HG03432 (cell line): ENCODE measurements around the gene USP12.
A peak's percentile ranks its signal among the peaks of the same experiment; 100 is the strongest.
"Not testable (repeated sequence)": the region's sequence is repeated elsewhere in the genome, so short reads cannot be mapped to it uniquely, and the experiment has no call there.

Source experiments
- ATAC-seq: cut with Tn5 transposase; IDR thresholded peaks from one replicate; pipeline ENCODE4 v1.9.1; 2021; ENCODE audit warnings: mild to moderate bottlenecking, moderate library complexity; ENCODE audit not compliant: unreplicated experiment

The USP12 gene

GRCh38 chr13:27080018-27080948 lies 91.3 kb downstream of the USP12 start:
- no peak for ATAC-seq

- no peak for ATAC-seq
These were observed 92.1 kb downstream of the USP12 start for GRCh38 chr13:27079421-27079958.

- ATAC-seq, result no peak
These were observed 94.2 kb downstream of the USP12 start for GRCh38 chr13:27077451-27077850.

GRCh38 chr13:27076421-27076820 lies 95.2 kb downstream of the USP12 start:
- ATAC-seq, result no peak

- no peak for ATAC-seq
These were observed 98.4 kb downstream of the USP12 start for GRCh38 chr13:27073186-27073585.

GRCh38 chr13:27066123-27066522 lies 105.5 kb downstream of the USP12 start:
- ATAC-seq, result not testable (repeated sequence)

- no peak for ATAC-seq
These were observed 106.0 kb downstream of the USP12 start for GRCh38 chr13:27065582-27065981.

GRCh38 chr13:27064252-27064995 lies 107.2 kb downstream of the USP12 start:
- no peak for ATAC-seq

- ATAC-seq, result no peak
These were observed 113.8 kb downstream of the USP12 start for GRCh38 chr13:27057817-27058216.

GRCh38 chr13:27055526-27055925 lies 116.1 kb downstream of the USP12 start:
- ATAC-seq, result no peak

- ATAC-seq, result no peak
These were observed 116.9 kb downstream of the USP12 start for GRCh38 chr13:27054760-27055159.

GRCh38 chr13:27053902-27054595 lies 117.6 kb downstream of the USP12 start:
- ATAC-seq, result no peak

GRCh38 chr13:27053210-27053884 lies 118.3 kb downstream of the USP12 start:
- no peak for ATAC-seq

- no peak for ATAC-seq
These were observed 118.9 kb downstream of the USP12 start for GRCh38 chr13:27052551-27053208.

GRCh38 chr13:27047081-27047480 lies 124.5 kb downstream of the USP12 start:
- no peak for ATAC-seq

GRCh38 chr13:27044837-27045570 lies 126.6 kb downstream of the USP12 start:
- peak; percentile 59 for ATAC-seq

- no peak for ATAC-seq
These were observed 128.6 kb downstream of the USP12 start for GRCh38 chr13:27043013-27043412.

GRCh38 chr13:27041341-27041740 lies 130.3 kb downstream of the USP12 start:
- no peak for ATAC-seq

- no peak for ATAC-seq
These were observed 130.8 kb downstream of the USP12 start for GRCh38 chr13:27040826-27041108.
